ENCODE results near the gene SPOCK2. TPM values are rescaled to one million over a fixed set of nuclear protein-coding genes. Genes with fewer than 3 reads are reported as not detected.

SPOCK2 gene
- total and polyA plus RNA-seq, 2 donors (not counting 1 experiment from before 2014, with no cell fraction given), result 0.02 to 0.33 TPM

DNA sequence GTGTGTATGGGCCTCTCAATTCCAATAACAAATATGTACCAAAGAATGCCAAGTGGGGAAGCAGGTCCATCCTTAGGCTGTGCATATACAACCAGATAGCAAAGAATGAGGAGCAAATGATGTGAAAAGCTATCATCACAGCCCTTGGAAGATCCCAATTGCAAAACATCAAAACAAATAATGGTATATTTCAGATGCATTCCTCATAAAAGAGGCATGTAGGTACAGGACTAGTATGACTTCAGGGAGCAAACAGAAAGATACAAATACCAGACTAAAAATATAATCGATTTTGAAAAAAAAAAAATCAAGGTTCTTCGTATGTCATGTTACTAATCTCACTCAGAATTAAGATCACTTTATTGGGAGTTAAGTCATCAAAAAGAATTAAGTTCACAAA lies 18.5 kb upstream of the SPOCK2 start:
- no peak overlapping the region for H2AFZ ChIP-seq (ENCODE audit: low read length)
- no peaks in the 10 kb centered on the region for H3K36me3 ChIP-seq (ENCODE audit: control insufficient read depth, insufficient read depth, low read length)
- H3K79me2 ChIP-seq (ENCODE audit: control insufficient read depth, insufficient read depth, low read length), result no peaks in the 10 kb centered on the region
- TF ChIP-seq EZH2 (IDR thresholded peaks at IDR 0.05; ENCODE audit: low read length, missing control alignments), result no peak
- TF ChIP-seq, protein P1, sequence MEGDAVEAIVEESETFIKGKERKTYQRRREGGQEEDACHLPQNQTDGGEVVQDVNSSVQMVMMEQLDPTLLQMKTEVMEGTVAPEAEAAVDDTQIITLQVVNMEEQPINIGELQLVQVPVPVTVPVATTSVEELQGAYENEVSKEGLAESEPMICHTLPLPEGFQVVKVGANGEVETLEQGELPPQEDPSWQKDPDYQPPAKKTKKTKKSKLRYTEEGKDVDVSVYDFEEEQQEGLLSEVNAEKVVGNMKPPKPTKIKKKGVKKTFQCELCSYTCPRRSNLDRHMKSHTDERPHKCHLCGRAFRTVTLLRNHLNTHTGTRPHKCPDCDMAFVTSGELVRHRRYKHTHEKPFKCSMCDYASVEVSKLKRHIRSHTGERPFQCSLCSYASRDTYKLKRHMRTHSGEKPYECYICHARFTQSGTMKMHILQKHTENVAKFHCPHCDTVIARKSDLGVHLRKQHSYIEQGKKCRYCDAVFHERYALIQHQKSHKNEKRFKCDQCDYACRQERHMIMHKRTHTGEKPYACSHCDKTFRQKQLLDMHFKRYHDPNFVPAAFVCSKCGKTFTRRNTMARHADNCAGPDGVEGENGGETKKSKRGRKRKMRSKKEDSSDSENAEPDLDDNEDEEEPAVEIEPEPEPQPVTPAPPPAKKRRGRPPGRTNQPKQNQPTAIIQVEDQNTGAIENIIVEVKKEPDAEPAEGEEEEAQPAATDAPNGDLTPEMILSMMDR (conservative IDR thresholded peaks at IDR 0.05 in 1 of 2, IDR thresholded peaks at IDR 0.05 in 1 of 2; ENCODE audit: low read depth in 1 of 2, low read length in 2 of 2), result no peak
- H3K9me3 ChIP-seq (ENCODE audit: control insufficient read depth, insufficient read depth, low read depth, low read length), result no peaks in the 10 kb centered on the region
- no peak overlapping the region for H3K4me2 ChIP-seq (ENCODE audit: extremely low read depth, insufficient read depth, low read length)
- H3K4me1 ChIP-seq (ENCODE audit: control insufficient read depth, extremely low read depth, insufficient read depth, low read length), result no peaks in the 10 kb centered on the region
- H4K20me1 ChIP-seq (ENCODE audit: control insufficient read depth, extremely low read depth, insufficient read depth, low read length), result no peaks in the 10 kb centered on the region
- no peak overlapping the region for H3K27ac ChIP-seq (ENCODE audit: insufficient read depth, low read length)
- no peak overlapping the region for H3K4me3 ChIP-seq (replicated peaks in 1 of 4; ENCODE audit: control extremely low read depth in 1 of 4, insufficient read depth in 1 of 4, low read depth in 3 of 4, low read length in 4 of 4)
- no peak overlapping the region for H3K9ac ChIP-seq (ENCODE audit: insufficient read depth, low read length)
- DNase-seq (ENCODE audit: low read depth in 2 of 2), result no peak
- no peaks in the 10 kb centered on the region for H3K27me3 ChIP-seq (ENCODE audit: control insufficient read depth, insufficient read depth, low read length)

DNA sequence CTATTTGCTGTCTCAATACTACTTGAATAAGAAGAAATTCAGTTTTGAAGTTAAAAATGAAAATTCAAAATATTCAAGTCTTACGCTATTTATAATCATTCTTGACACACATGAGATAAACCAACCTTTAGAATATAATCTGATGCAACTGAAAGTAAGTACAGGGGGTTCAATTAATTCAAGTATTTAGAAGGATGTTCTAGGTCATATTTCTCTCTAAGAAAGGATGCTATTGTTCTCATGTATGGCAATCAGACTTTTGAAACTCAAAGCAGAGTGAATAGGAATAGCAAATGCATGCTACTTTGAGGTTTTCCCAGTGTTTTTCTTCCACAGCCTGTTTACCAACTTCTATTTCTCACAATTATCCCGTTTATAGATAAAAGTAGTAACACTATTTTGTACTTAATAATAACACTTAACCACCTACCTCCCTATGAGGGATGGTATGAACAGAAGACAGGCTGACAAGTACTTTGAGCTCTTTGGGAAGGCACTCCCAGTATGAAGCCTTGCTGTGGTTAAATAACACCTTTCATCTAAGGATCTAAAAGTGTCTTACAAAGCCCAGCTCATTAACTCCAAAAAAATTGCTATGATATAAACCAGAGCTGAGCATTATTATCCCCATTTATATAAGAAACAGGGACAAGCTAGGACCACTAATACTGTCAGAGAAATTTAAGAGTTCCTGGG lies 18.0 kb upstream of the SPOCK2 start:
- Histone ChIP-seq H3K4me3 (replicated peaks in 1 of 4; ENCODE audit: control extremely low read depth in 1 of 4, insufficient read depth in 1 of 4, low read depth in 3 of 4, low read length in 4 of 4) (no peak overlapping the region), H2AFZ (ENCODE audit: low read length) (no peak overlapping the region), H4K20me1 (ENCODE audit: control insufficient read depth, extremely low read depth, insufficient read depth, low read length) (no peaks in the 10 kb centered on the region), H3K36me3 (ENCODE audit: control insufficient read depth, insufficient read depth, low read length) (peaks cover 2% of the 10 kb centered on the region), H3K27me3 (ENCODE audit: control insufficient read depth, insufficient read depth, low read length) (no peaks in the 10 kb centered on the region), H3K4me2 (ENCODE audit: extremely low read depth, insufficient read depth, low read length) (no peak overlapping the region), H3K4me1 (ENCODE audit: control insufficient read depth, extremely low read depth, insufficient read depth, low read length) (no peaks in the 10 kb centered on the region), H3K27ac (ENCODE audit: insufficient read depth, low read length) (no peak overlapping the region), H3K9ac (ENCODE audit: insufficient read depth, low read length) (no peak overlapping the region), H3K79me2 (ENCODE audit: control insufficient read depth, insufficient read depth, low read length) (no peaks in the 10 kb centered on the region), H3K9me3 (ENCODE audit: control insufficient read depth, insufficient read depth, low read depth, low read length) (no peaks in the 10 kb centered on the region)
- TF ChIP-seq EZH2 (IDR thresholded peaks at IDR 0.05; ENCODE audit: low read length, missing control alignments), result no peak
- TF ChIP-seq, protein P1 (conservative IDR thresholded peaks at IDR 0.05 in 1 of 2, IDR thresholded peaks at IDR 0.05 in 1 of 2; ENCODE audit: low read depth in 1 of 2, low read length in 2 of 2), result no peak
- peak in 1 of 2 donors; percentile 18 for DNase-seq (ENCODE audit: low read depth in 2 of 2)

DNA sequence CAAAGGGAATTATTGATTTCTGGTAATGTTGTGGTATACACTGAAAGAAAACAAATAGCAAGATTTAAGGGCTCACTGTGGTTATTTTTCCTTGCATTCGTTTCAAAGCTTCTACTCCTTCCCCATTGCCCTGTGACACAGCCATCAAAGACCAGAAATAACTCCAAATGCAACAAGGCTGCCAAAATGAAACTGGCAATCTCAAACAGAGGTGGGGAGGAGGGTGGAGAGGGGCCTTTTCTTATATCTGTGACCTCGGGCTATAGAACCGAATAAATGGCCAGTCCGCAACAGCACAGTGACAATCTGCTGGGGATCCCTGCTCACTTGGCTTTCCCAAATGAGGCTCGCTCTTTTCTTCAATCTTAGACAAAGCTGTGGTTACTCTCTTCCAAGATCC lies 17.4 kb upstream of the SPOCK2 start:
- Histone ChIP-seq H3K79me2 (ENCODE audit: control insufficient read depth, insufficient read depth, low read length) (no peaks in the 10 kb centered on the region), H3K9ac (ENCODE audit: insufficient read depth, low read length) (no peak overlapping the region), H3K36me3 (ENCODE audit: control insufficient read depth, insufficient read depth, low read length) (peaks cover 3% of the 10 kb centered on the region), H4K20me1 (ENCODE audit: control insufficient read depth, extremely low read depth, insufficient read depth, low read length) (no peaks in the 10 kb centered on the region), H3K27ac (ENCODE audit: insufficient read depth, low read length) (no peak overlapping the region), H3K27me3 (ENCODE audit: control insufficient read depth, insufficient read depth, low read length) (no peaks in the 10 kb centered on the region), H3K4me2 (ENCODE audit: extremely low read depth, insufficient read depth, low read length) (no peak overlapping the region), H2AFZ (ENCODE audit: low read length) (no peak overlapping the region), H3K9me3 (ENCODE audit: control insufficient read depth, insufficient read depth, low read depth, low read length) (no peaks in the 10 kb centered on the region), H3K4me3 (replicated peaks in 1 of 4; ENCODE audit: control extremely low read depth in 1 of 4, insufficient read depth in 1 of 4, low read depth in 3 of 4, low read length in 4 of 4) (no peak overlapping the region), H3K4me1 (ENCODE audit: control insufficient read depth, extremely low read depth, insufficient read depth, low read length) (no peaks in the 10 kb centered on the region)
- no peak for DNase-seq (ENCODE audit: low read depth in 2 of 2)
- TF ChIP-seq, protein P1 (conservative IDR thresholded peaks at IDR 0.05 in 1 of 2, IDR thresholded peaks at IDR 0.05 in 1 of 2; ENCODE audit: low read depth in 1 of 2, low read length in 2 of 2), result no peak
- no peak for TF ChIP-seq EZH2 (IDR thresholded peaks at IDR 0.05; ENCODE audit: low read length, missing control alignments)

Data from fibroblast of lung (primary cell).